ENCODE results near the gene CASKIN1. TPM values are rescaled to one million over a fixed set of nuclear protein-coding genes. Genes with fewer than 3 reads are reported as not detected.
"Not testable (repeated sequence)": the region's sequence is repeated elsewhere in the genome, so short reads cannot be mapped to it uniquely, and the experiment has no call there.

The CASKIN1 gene
- polyA plus RNA-seq, 12 donors = 1.3 to 4.1 (median 2.1) TPM; not detected in 2

- not testable (repeated sequence) for DNase-seq
Observed at GRCh38 chr16:2135071-2135470, 61.3 kb downstream of the CASKIN1 start.

- DNase-seq = not testable (repeated sequence)
Observed at GRCh38 chr16:2133797-2134196, 62.6 kb downstream of the CASKIN1 start.

- DNase-seq = not testable (repeated sequence)
Observed at GRCh38 chr16:2129890-2130447, 66.4 kb downstream of the CASKIN1 start.

GRCh38 chr16:2129251-2129650, 67.2 kb downstream of the CASKIN1 start:
- not testable (repeated sequence) for DNase-seq

GRCh38 chr16:2127630-2128280, 68.7 kb downstream of the CASKIN1 start:
- DNase-seq = not testable (repeated sequence)

Other genes starting within 250 kb of the CASKIN1 start
- 10 to 100 TPM in 11 of 12 donors, not detected in 1; 12.8 to 93.9 (median 35.0) TPM for gene RPL3L, start 241.9 kb downstream of the CASKIN1 start, polyA plus RNA-seq (ENCODE audit: insufficient read length in 12 of 12)
- 100 to 1,000 TPM in 9 of 12 donors, 10 to 100 TPM in 2, not detected in 1; 95.8 to 145 (median 117) TPM for gene NDUFB10, start 237.1 kb downstream of the CASKIN1 start, polyA plus RNA-seq (ENCODE audit: insufficient read length in 12 of 12)
- 1,000 to 10,000 TPM; 2,162 to 3,862 (median 3,028) TPM for gene RPS2, start 231.8 kb downstream of the CASKIN1 start, polyA plus RNA-seq (ENCODE audit: insufficient read length in 12 of 12)
- gene RNF151, start 229.7 kb downstream of the CASKIN1 start, polyA plus RNA-seq (ENCODE audit: insufficient read length in 12 of 12) = not detected
- gene TBL3, start 224.6 kb downstream of the CASKIN1 start, polyA plus RNA-seq (ENCODE audit: insufficient read length in 12 of 12) = 10 to 100 TPM in 11 of 12 donors, not detected in 1; 16.7 to 31.5 (median 21.7) TPM
- gene NOXO1, start 215.1 kb downstream of the CASKIN1 start, polyA plus RNA-seq (ENCODE audit: insufficient read length in 12 of 12) = 1 to 10 TPM in 3 of 12 donors, under 1 TPM in 6, not detected in 3; 0.38 to 1.4 (median 0.74) TPM
- 10 to 100 TPM in 11 of 12 donors, not detected in 1; 10.9 to 40.2 (median 15.1) TPM for gene GFER, start 212.4 kb downstream of the CASKIN1 start, polyA plus RNA-seq (ENCODE audit: insufficient read length in 12 of 12)
- gene SYNGR3, start 206.6 kb downstream of the CASKIN1 start, polyA plus RNA-seq (ENCODE audit: insufficient read length in 12 of 12) = 1 to 10 TPM in 4 of 12 donors, under 1 TPM in 6, not detected in 2; 0.25 to 1.5 (median 0.86) TPM
- gene ZNF598, start 186.8 kb downstream of the CASKIN1 start, polyA plus RNA-seq (ENCODE audit: insufficient read length in 12 of 12) = 10 to 100 TPM in 11 of 12 donors, not detected in 1; 13.6 to 32.2 (median 18.6) TPM
- 1 to 10 TPM in 8 of 12 donors, under 1 TPM in 2, not detected in 2; 0.56 to 3.1 (median 1.5) TPM for gene NPW, start 176.8 kb downstream of the CASKIN1 start, polyA plus RNA-seq (ENCODE audit: insufficient read length in 12 of 12)
- 10 to 100 TPM in 11 of 12 donors, not detected in 1; 26.8 to 55.1 (median 36.1) TPM for gene NHERF2, start 169.7 kb downstream of the CASKIN1 start, polyA plus RNA-seq (ENCODE audit: insufficient read length in 12 of 12)
- 10 to 100 TPM in 7 of 12 donors, 1 to 10 TPM in 4, not detected in 1; 8.4 to 35.5 (median 10.6) TPM for gene NTHL1, start 148.8 kb downstream of the CASKIN1 start, polyA plus RNA-seq (ENCODE audit: insufficient read length in 12 of 12)
- 1,000 to 10,000 TPM in 1 of 12 donors, 100 to 1,000 TPM in 1, 10 to 100 TPM in 10; 62.0 to 1,357 (median 75.2) TPM for gene TSC2, start 148.6 kb downstream of the CASKIN1 start, polyA plus RNA-seq (ENCODE audit: insufficient read length in 12 of 12)
- gene PKD1, start 60.7 kb downstream of the CASKIN1 start, polyA plus RNA-seq (ENCODE audit: insufficient read length in 12 of 12) = 100 to 1,000 TPM in 7 of 12 donors, 10 to 100 TPM in 4, not detected in 1; 85.8 to 199 (median 121) TPM
- 1 to 10 TPM in 3 of 12 donors, under 1 TPM in 7, not detected in 2; 0.27 to 1.9 (median 0.78) TPM for gene RAB26, start 48.0 kb downstream of the CASKIN1 start, polyA plus RNA-seq (ENCODE audit: insufficient read length in 12 of 12)
- 10 to 100 TPM in 11 of 12 donors, not detected in 1; 28.9 to 60.7 (median 45.0) TPM for gene TRAF7, start 40.8 kb downstream of the CASKIN1 start, polyA plus RNA-seq (ENCODE audit: insufficient read length in 12 of 12)
- 10 to 100 TPM in 11 of 12 donors, not detected in 1; 26.6 to 47.2 (median 30.3) TPM for gene MLST8, start 8.8 kb upstream of the CASKIN1 start, polyA plus RNA-seq (ENCODE audit: insufficient read length in 12 of 12)
- 10 to 100 TPM in 1 of 12 donors, 1 to 10 TPM in 10, not detected in 1; 3.2 to 14.8 (median 5.2) TPM for gene BRICD5, start 14.3 kb upstream of the CASKIN1 start, polyA plus RNA-seq (ENCODE audit: insufficient read length in 12 of 12)
- 10 to 100 TPM in 10 of 12 donors, 1 to 10 TPM in 1, not detected in 1; 8.8 to 25.3 (median 12.4) TPM for gene PGP, start 18.2 kb upstream of the CASKIN1 start, polyA plus RNA-seq (ENCODE audit: insufficient read length in 12 of 12)
- 10 to 100 TPM in 10 of 12 donors, 1 to 10 TPM in 1, not detected in 1; 9.7 to 19.9 (median 11.6) TPM for gene E4F1, start 27.0 kb upstream of the CASKIN1 start, polyA plus RNA-seq (ENCODE audit: insufficient read length in 12 of 12)
- gene DNASE1L2, start 39.8 kb upstream of the CASKIN1 start, polyA plus RNA-seq (ENCODE audit: insufficient read length in 12 of 12) = under 1 TPM in 10 of 12 donors, not detected in 2; 0.47 to 1.00 (median 0.72) TPM
- gene ECI1, start 55.0 kb upstream of the CASKIN1 start, polyA plus RNA-seq (ENCODE audit: insufficient read length in 12 of 12) = 10 to 100 TPM in 11 of 12 donors, not detected in 1; 27.7 to 56.2 (median 43.9) TPM
- 100 to 1,000 TPM in 11 of 12 donors, not detected in 1; 151 to 206 (median 167) TPM for gene RNPS1, start 71.5 kb upstream of the CASKIN1 start, polyA plus RNA-seq (ENCODE audit: insufficient read length in 12 of 12)
- gene ABCA3, start 144.1 kb upstream of the CASKIN1 start, polyA plus RNA-seq (ENCODE audit: insufficient read length in 12 of 12) = 10 to 100 TPM in 11 of 12 donors, not detected in 1; 12.3 to 24.2 (median 14.4) TPM
- gene CCNF, start 232.8 kb upstream of the CASKIN1 start, polyA plus RNA-seq (ENCODE audit: insufficient read length in 12 of 12) = 1 to 10 TPM in 11 of 12 donors, not detected in 1; 3.3 to 9.5 (median 6.5) TPM

Data from muscle of arm (tissue), 12 donors.